NT2/D1 (cell line): ENCODE data around the gene ARRB2.

Experiments
- DNase-seq: peaks from one replicate; pipeline ENCODE4 v3.0.0-alpha.2; 2011; ENCODE audit warnings: low read depth, low spot score
- H3K27me3 ChIP-seq: 2 replicates; pipeline ENCODE4 v1.6.0; 2011; ENCODE audit warnings: mild to moderate bottlenecking; ENCODE audit not compliant: insufficient read length, insufficient read depth
- H3K36me3 ChIP-seq: 2 replicates; pipeline ENCODE4 v1.6.1; 2011; ENCODE audit warnings: mild to moderate bottlenecking, low read length, mixed read lengths; ENCODE audit not compliant: insufficient read depth, insufficient read length
- H3K4me1 ChIP-seq: 2 replicates; pipeline ENCODE4 v1.5.1; 2011; ENCODE audit not compliant: insufficient read depth, insufficient read length
- H3K4me3 ChIP-seq: 2 replicates; pipeline ENCODE4 v1.5.1; 2011; ENCODE audit warnings: low read depth; ENCODE audit not compliant: insufficient read length
- H3K9ac ChIP-seq: 2 replicates; pipeline ENCODE4 v1.6.0; 2011; ENCODE audit warnings: low read depth; ENCODE audit not compliant: insufficient read length
- H3K9me3 ChIP-seq: 2 replicates; pipeline ENCODE4 v1.5.1; 2011; ENCODE audit warnings: mild to moderate bottlenecking, low read length; ENCODE audit not compliant: insufficient read depth
- SUZ12 ChIP-seq: IDR thresholded peaks from 2 replicates; pipeline ENCODE4 v1.6.1; 2011; ENCODE audit not compliant: insufficient read length, insufficient read depth; ENCODE audit errors: extremely low read depth
- YY1 ChIP-seq: IDR thresholded peaks from 2 replicates; pipeline ENCODE4 v1.6.1; 2011; ENCODE audit not compliant: insufficient read length, insufficient read depth
- ZNF274 ChIP-seq: IDR thresholded peaks from 2 replicates; pipeline ENCODE4 v1.6.1; 2011; ENCODE audit warnings: mild to moderate bottlenecking, low read depth, low read length

ARRB2 gene

DNA sequence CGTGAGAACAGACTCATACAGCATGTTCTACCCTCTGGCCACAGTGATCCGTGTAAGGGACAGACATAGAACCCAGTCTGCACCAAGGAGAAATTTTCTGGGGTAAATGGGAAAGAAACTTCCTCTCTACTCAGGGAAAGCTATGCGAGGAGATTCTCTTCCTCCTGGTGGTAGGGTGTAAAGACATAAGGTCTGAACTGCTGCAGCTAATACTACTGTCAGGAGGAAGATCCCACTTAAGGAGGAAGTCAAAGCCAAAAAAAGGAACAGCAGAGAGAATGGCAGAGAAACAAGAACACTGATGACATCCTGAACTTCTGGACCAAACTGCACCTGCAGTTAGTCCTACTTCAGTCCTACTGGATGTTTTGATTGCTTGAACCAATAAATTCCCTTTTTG, 54.2 kb downstream of the ARRB2 start:
- H3K9me3 ChIP-seq, result no peaks in the 10 kb centered on the region
- no peak overlapping the region for H3K9ac ChIP-seq
- H3K36me3 ChIP-seq, result no peaks in the 10 kb centered on the region
- H3K27me3 ChIP-seq, result no peaks in the 10 kb centered on the region
- no peaks in the 10 kb centered on the region for H3K4me1 ChIP-seq
- no peak overlapping the region for H3K4me3 ChIP-seq
- DNase-seq, result no peak
- no peak for TF ChIP-seq YY1
- TF ChIP-seq SUZ12, result no peak
- TF ChIP-seq ZNF274, result no peak

DNA sequence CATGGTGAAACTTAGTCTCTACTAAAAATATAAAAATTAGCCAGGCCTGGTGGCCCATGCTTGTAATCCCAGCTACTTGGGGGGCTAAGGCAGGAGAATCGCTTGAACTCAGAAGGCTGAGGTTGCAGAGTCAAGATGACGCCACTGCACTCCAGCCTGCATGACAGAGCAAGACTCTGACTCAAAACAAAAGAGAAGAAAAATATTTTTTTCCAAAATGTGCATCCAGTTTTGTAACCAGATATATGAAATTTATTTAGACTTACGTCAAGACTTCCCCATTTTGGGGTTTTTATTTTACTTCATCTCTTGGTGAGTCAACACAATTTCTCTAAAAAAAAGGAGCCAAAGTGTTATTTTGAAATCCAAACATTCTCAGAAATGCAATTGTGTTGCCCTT, 55.8 kb downstream of the ARRB2 start:
- DNase-seq, result no peak
- no peaks in the 10 kb centered on the region for H3K27me3 ChIP-seq
- no peaks in the 10 kb centered on the region for H3K4me1 ChIP-seq
- H3K36me3 ChIP-seq, result no peaks in the 10 kb centered on the region
- no peaks in the 10 kb centered on the region for H3K9me3 ChIP-seq
- H3K4me3 ChIP-seq, result no peak overlapping the region
- TF ChIP-seq YY1, result no peak
- H3K9ac ChIP-seq, result no peak overlapping the region

DNA sequence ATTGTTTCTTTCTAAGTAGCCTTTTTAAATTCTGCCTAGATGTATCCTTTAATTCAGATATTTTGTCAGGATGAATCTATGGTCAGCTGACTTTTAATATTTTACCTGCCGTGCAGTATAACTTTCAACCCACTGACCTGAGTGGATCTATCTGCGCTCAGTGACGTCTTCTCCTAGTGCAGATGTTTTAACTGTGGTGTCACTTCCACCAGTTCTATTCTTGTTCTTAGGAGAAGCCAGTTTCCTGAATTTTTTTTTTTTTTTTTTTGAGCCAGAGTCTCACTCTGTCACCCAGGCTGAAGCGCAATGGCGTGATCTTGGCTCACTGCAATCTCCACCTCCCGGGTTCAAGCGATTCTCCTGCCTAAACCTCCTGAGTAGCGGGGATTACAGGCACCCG, 56.3 kb downstream of the ARRB2 start:
- Histone ChIP-seq H3K9me3 (no peaks in the 10 kb centered on the region), H3K4me1 (no peaks in the 10 kb centered on the region), H3K36me3 (no peaks in the 10 kb centered on the region), H3K9ac (no peak overlapping the region), H3K4me3 (no peak overlapping the region), H3K27me3 (no peaks in the 10 kb centered on the region)
- no peak for DNase-seq
- TF ChIP-seq YY1, result no peak
- no peak for TF ChIP-seq SUZ12
- no peak for TF ChIP-seq ZNF274

- Histone ChIP-seq H3K27me3 (no peaks in the 10 kb centered on the region), H3K4me1 (peaks cover 3% of the 10 kb centered on the region), H3K9ac (no peak overlapping the region), H3K9me3 (no peaks in the 10 kb centered on the region), H3K4me3 (no peak overlapping the region), H3K36me3 (no peaks in the 10 kb centered on the region)
- no peak for TF ChIP-seq ZNF274
- DNase-seq, result no peak
Observed at GRCh38 chr17:4768298-4768697, 57.9 kb downstream of the ARRB2 start.

DNA sequence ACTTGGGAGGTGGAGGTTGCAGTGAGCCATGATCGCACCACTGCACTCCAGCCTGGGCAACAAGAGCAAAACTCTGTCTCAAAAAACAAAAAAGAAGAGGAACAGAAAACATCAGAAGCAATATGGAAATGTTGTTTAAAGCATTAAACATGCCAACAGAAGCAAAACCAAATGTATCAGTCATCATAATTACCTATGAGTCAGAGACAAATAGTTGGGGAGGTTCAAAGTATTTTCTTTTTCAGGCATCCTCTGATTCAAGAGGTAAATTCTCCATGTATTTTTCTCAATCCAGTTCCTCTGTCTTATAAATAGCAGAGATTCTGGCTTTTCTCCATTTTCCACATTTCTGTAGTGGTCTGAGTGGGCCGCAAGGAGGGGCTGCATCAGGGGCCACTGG, 59.2 kb downstream of the ARRB2 start:
- DNase-seq, result no peak
- TF ChIP-seq SUZ12, result no peak
- no peak for TF ChIP-seq ZNF274
- TF ChIP-seq YY1, result no peak
- peaks cover 3% of the 10 kb centered on the region for H3K4me1 ChIP-seq

More for the DNA sequence above, 59.2 kb downstream of the ARRB2 start:
- Histone ChIP-seq H3K4me3 (no peak overlapping the region), H3K27me3 (no peaks in the 10 kb centered on the region), H3K36me3 (no peaks in the 10 kb centered on the region), H3K9me3 (no peaks in the 10 kb centered on the region), H3K9ac (no peak overlapping the region)
